Measurements from ENCODE around the gene CRKL.

The CRKL gene

GRCh38 chr22:20999350-21000206 lies 82.4 kb downstream of the CRKL start:
- DNase-seq (ENCODE audit: low read depth, low spot score), result no peak
- in situ Hi-C loops (cut with HindIII; ENCODE audit: low sequenced_read_pairs), result no loop called here
- no peak for TF ChIP-seq CTCF (IDR thresholded peaks at IDR 0.05; ENCODE audit: low read depth, low read length)
- H3K4me3 ChIP-seq (ENCODE audit: low read depth, low read length), result no peak overlapping the region

- H3K4me3 ChIP-seq (ENCODE audit: low read depth, low read length), result peak overlapping the region; percentile 75
- TF ChIP-seq CTCF (IDR thresholded peaks at IDR 0.05; ENCODE audit: low read depth, low read length), result no peak
- no peak for DNase-seq (ENCODE audit: low read depth, low spot score)
- in situ Hi-C loops (cut with HindIII; ENCODE audit: low sequenced_read_pairs), result no loop called here
Measured at GRCh38 chr22:21000207-21000986, 83.2 kb downstream of the CRKL start.

GRCh38 chr22:21000987-21001600 lies 83.9 kb downstream of the CRKL start:
- peak overlapping the region; percentile 75 for H3K4me3 ChIP-seq (ENCODE audit: low read depth, low read length)
- DNase-seq (ENCODE audit: low read depth, low spot score), result no peak
- no peak for TF ChIP-seq CTCF (IDR thresholded peaks at IDR 0.05; ENCODE audit: low read depth, low read length)
- in situ Hi-C loops (cut with HindIII; ENCODE audit: low sequenced_read_pairs), result no loop called here

GRCh38 chr22:21001601-21002325 lies 84.6 kb downstream of the CRKL start, which contains the start of gene THAP7:
TSS of gene THAP7 (minus strand) at chr22:21002118. CDS start at chr22:21001911, 207 bp downstream.
- H3K4me3 ChIP-seq (ENCODE audit: low read depth, low read length), result peak within 1 kb of the TSS; percentile 75
- TF ChIP-seq CTCF (IDR thresholded peaks at IDR 0.05; ENCODE audit: low read depth, low read length), result no peak
- in situ Hi-C loops (cut with HindIII; ENCODE audit: low sequenced_read_pairs), result no loop called here

More at GRCh38 chr22:21001601-21002325, 84.6 kb downstream of the CRKL start, which contains the start of gene THAP7:
- DNase-seq (ENCODE audit: low read depth, low spot score), result peak; percentile 96

All from astrocyte of the spinal cord (primary cell).